Caco-2 (cell line): ENCODE data around the gene YIPF6. TPM values are rescaled to one million over a fixed set of nuclear protein-coding genes. Genes with fewer than 3 reads are reported as not detected.
A peak's percentile ranks its signal among the peaks of the same experiment; 100 is the strongest.

Source experiments
- BruUV-seq: library from RNA; stranded (reverse); fragments of 400-500 nt; replicated peaks from 2 replicates; lab custom pipeline; 2021; lab: Mats Ljungman, UMichigan
- CTCF ChIA-PET: fragments of 300-600 bp; sonication (Branson Sonifier 250); formaldehyde crosslinking; loops from one replicate; lab custom pipeline; 2022; ENCODE audit warnings: antibody characterized with exemption; lab: Charles Lee
- POLR2A ChIA-PET: fragments of 300-600 bp; sonication (Branson Sonifier 250); formaldehyde crosslinking; loops from one replicate; lab custom pipeline; 2022; ENCODE audit warnings: antibody characterized with exemption; lab: Charles Lee
- DNase-seq, 2 experiments: peaks; one replicate each; pipeline versions ENCODE4 v3.0.0 to v3.0.0-alpha.2; 2020 to 2022
- H3K27me3 ChIP-seq: replicated peaks from 2 replicates; pipeline ENCODE4 v1.6.0; 2011; ENCODE audit warnings: low read length; ENCODE audit not compliant: control insufficient read depth, insufficient read depth
- H3K36me3 ChIP-seq: 2 replicates; pipeline ENCODE4 v1.5.1; 2011; ENCODE audit warnings: low read length; ENCODE audit not compliant: control insufficient read depth, insufficient read depth
- H3K4me1 ChIP-seq: fragments of 250-450 bp; sonication (Bioruptor Pico); 2 replicates; pipeline ENCODE4 v1.5.1; 2020; ENCODE audit warnings: mild to moderate bottlenecking
- H3K4me3 ChIP-seq: 2 replicates; pipeline ENCODE4 v1.5.1; 2011; ENCODE audit warnings: low read depth, mild to moderate bottlenecking, control low read depth, low read length
- H3K9me3 ChIP-seq: fragments of 250-450 bp; sonication (Bioruptor Pico); 2 replicates; pipeline ENCODE4 v1.5.1; 2020; ENCODE audit warnings: mild to moderate bottlenecking, moderate library complexity
- H3K27ac Mint-ChIP-seq: one replicate; pipeline ENCODE4 v1.8.0; 2022; ENCODE audit warnings: mixed read lengths; ENCODE audit not compliant: unreplicated experiment
- H3K27me3 Mint-ChIP-seq: one replicate; pipeline ENCODE4 v1.8.0; 2022; ENCODE audit warnings: mixed read lengths; ENCODE audit not compliant: insufficient read depth, unreplicated experiment
- H3K36me3 Mint-ChIP-seq: one replicate; pipeline ENCODE4 v1.8.0; 2022; ENCODE audit warnings: mild to moderate bottlenecking, mixed read lengths; ENCODE audit not compliant: insufficient read depth, unreplicated experiment
- H3K4me1 Mint-ChIP-seq: one replicate; pipeline ENCODE4 v1.8.0; 2022; ENCODE audit warnings: low read depth, mixed read lengths; ENCODE audit not compliant: unreplicated experiment
- H3K4me3 Mint-ChIP-seq: one replicate; pipeline ENCODE4 v1.8.0; 2022; ENCODE audit warnings: mild to moderate bottlenecking, moderate library complexity, mixed read lengths; ENCODE audit not compliant: unreplicated experiment
- H3K9me3 Mint-ChIP-seq: one replicate; pipeline ENCODE4 v1.8.0; 2022; ENCODE audit warnings: mixed read lengths; ENCODE audit not compliant: unreplicated experiment
- CTCF ChIP-seq, 2 experiments: fragments of 200-600 bp in 1 of 2; IDR thresholded peaks; 1 replicate in 1 of 2; 2 replicates in 1 of 2; pipeline versions ENCODE4 v1.5.1 to v1.8.0; 2011 to 2022; ENCODE audit warnings: antibody characterized with exemption in 1 of 2, control low read depth in 1 of 2, inconsistent platforms in 1 of 2, low read depth in 1 of 2, low read length in 1 of 2, mild to moderate bottlenecking in 1 of 2, moderate library complexity in 1 of 2; ENCODE audit not compliant: insufficient read depth in 1 of 2, severe bottlenecking in 1 of 2, unreplicated experiment in 1 of 2
- intact Hi-C: fragments of 100-400 bp; cut with micrococcal nuclease; formaldehyde crosslinking; loops from one replicate; pipeline ENCODE4 v1.10.0; 2022; ENCODE audit not compliant: unreplicated experiment
- total RNA-seq: library from RNA; stranded (reverse); gene quantifications from 2 replicates; pipeline ENCODE4 v1.2.3, GENCODE V29; 2022

The YIPF6 gene
- total RNA-seq, 1 experiment from 2014 or later, result 43.5 TPM

- intact Hi-C loops, result no loop called here
- BruUV-seq, result no TSS peak
- no peaks in the 10 kb centered on the region for H3K9me3 ChIP-seq
- no peaks in the 10 kb centered on the region for H3K9me3 Mint-ChIP-seq
- peaks cover 14% of the 10 kb centered on the region for H3K4me1 ChIP-seq
- H3K27me3 ChIP-seq, result no peaks in the 10 kb centered on the region
- POLR2A ChIA-PET, result no interaction called here
- no peak overlapping the region for H3K4me3 ChIP-seq
- TF ChIP-seq CTCF (IDR thresholded peaks at IDR 0.05; ENCODE audit: insufficient read depth in 1 of 2, low read depth in 1 of 2, low read length in 1 of 2, severe bottlenecking in 1 of 2, unreplicated experiment in 1 of 2), result no peak
- H3K27me3 Mint-ChIP-seq, result no peaks in the 10 kb centered on the region
- H3K4me3 Mint-ChIP-seq, result no peak overlapping the region
- H3K36me3 Mint-ChIP-seq, result no peaks in the 10 kb centered on the region
- H3K27ac Mint-ChIP-seq, result no peak overlapping the region
- CTCF ChIA-PET, result no interaction called here
- no peaks in the 10 kb centered on the region for H3K4me1 Mint-ChIP-seq
- H3K36me3 ChIP-seq, result no peaks in the 10 kb centered on the region
- DNase-seq, result no peak
Observed at GRCh38 chrX:68461576-68461975, 37.3 kb upstream of the YIPF6 start.

- Mint-ChIP-seq H3K36me3 (no peaks in the 10 kb centered on the region), H3K9me3 (no peaks in the 10 kb centered on the region), H3K4me1 (no peaks in the 10 kb centered on the region), H3K27ac (no peak overlapping the region), H3K27me3 (no peaks in the 10 kb centered on the region), H3K4me3 (no peak overlapping the region)
- H3K36me3 ChIP-seq, result no peaks in the 10 kb centered on the region
- no peak overlapping the region for H3K4me3 ChIP-seq
- ChIA-PET POLR2A (no interaction called here), CTCF (no interaction called here)
- no peak for TF ChIP-seq CTCF (IDR thresholded peaks at IDR 0.05; ENCODE audit: insufficient read depth in 1 of 2, low read depth in 1 of 2, low read length in 1 of 2, severe bottlenecking in 1 of 2, unreplicated experiment in 1 of 2)
- intact Hi-C loops, result loop anchor here (1.0 kb wide), 1 partner anchor 265 kb away; no protein-coding TSS in a partner anchor
- no TSS peak for BruUV-seq
- no peaks in the 10 kb centered on the region for H3K9me3 ChIP-seq
- no peaks in the 10 kb centered on the region for H3K27me3 ChIP-seq
- H3K4me1 ChIP-seq, result peaks cover 14% of the 10 kb centered on the region
- peak; percentile 23 to 54 for DNase-seq
Observed at GRCh38 chrX:68462197-68462596, 36.7 kb upstream of the YIPF6 start.

GRCh38 chrX:68462653-68463052 is 36.2 kb upstream of the YIPF6 start:
- no peaks in the 10 kb centered on the region for H3K27me3 ChIP-seq

More at GRCh38 chrX:68462653-68463052, 36.2 kb upstream of the YIPF6 start:
- Mint-ChIP-seq H3K36me3 (no peaks in the 10 kb centered on the region), H3K4me3 (no peak overlapping the region), H3K27me3 (no peaks in the 10 kb centered on the region), H3K4me1 (no peaks in the 10 kb centered on the region), H3K27ac (no peak overlapping the region), H3K9me3 (no peaks in the 10 kb centered on the region)
- Histone ChIP-seq H3K36me3 (no peaks in the 10 kb centered on the region), H3K4me3 (no peak overlapping the region), H3K4me1 (peaks cover 14% of the 10 kb centered on the region), H3K9me3 (no peaks in the 10 kb centered on the region)
- peak in 1 of 2 experiments; percentile 26 for TF ChIP-seq CTCF (IDR thresholded peaks at IDR 0.05; ENCODE audit: insufficient read depth in 1 of 2, low read depth in 1 of 2, low read length in 1 of 2, severe bottlenecking in 1 of 2, unreplicated experiment in 1 of 2)
- intact Hi-C loops, result loop anchor here (1.0 kb wide), 1 partner anchor 265 kb away; no protein-coding TSS in a partner anchor
- DNase-seq, result peak in 1 of 2 experiments; percentile 18
- CTCF ChIA-PET, result no interaction called here
- POLR2A ChIA-PET, result no interaction called here
- BruUV-seq, result no TSS peak
